HepG2 (cell line): ENCODE measurements around the gene GARIN5A. TPM values are rescaled to one million over a fixed set of nuclear protein-coding genes. Genes with fewer than 3 reads are reported as not detected.

Experiments used
- AKAP8 ChIP-seq: sonication (generic); formaldehyde crosslinking; IDR thresholded peaks from 2 replicates; pipeline ENCODE4 v1.5.1; 2020; ENCODE audit warnings: mild to moderate bottlenecking, missing genetic modification reagents
- CHD4 ChIP-seq: fragments of 200-600 bp; sonication (generic); IDR thresholded peaks from 2 replicates; pipeline ENCODE4 v1.7.0; 2017; ENCODE audit warnings: mild to moderate bottlenecking, low read length, borderline replicate concordance
- DZIP1 ChIP-seq: sonication (generic); formaldehyde crosslinking; IDR thresholded peaks from 2 replicates; pipeline ENCODE4 v1.5.0; 2020; ENCODE audit warnings: mild to moderate bottlenecking, missing genetic modification reagents
- IKZF1 ChIP-seq: fragments of 450-650 bp; IDR thresholded peaks from 2 replicates; pipeline ENCODE4 v1.7.1; 2016
- KLF13 ChIP-seq: sonication (generic); formaldehyde crosslinking; IDR thresholded peaks from 2 replicates; pipeline ENCODE4 v1.4.0; 2020; ENCODE audit warnings: mild to moderate bottlenecking, missing genetic modification reagents
- LCORL ChIP-seq, 2 experiments: fragments of 450-650 bp in 1 of 2; sonication (generic) in 1 of 2; formaldehyde crosslinking in 1 of 2; IDR thresholded peaks; 2 replicates each; pipeline versions ENCODE4 v1.5.0 to v1.6.1; 2017 to 2020; ENCODE audit warnings: antibody characterized with exemption in 1 of 2, missing genetic modification reagents in 1 of 2
- MYC ChIP-seq: sonication (generic); formaldehyde crosslinking; IDR thresholded peaks from 2 replicates; pipeline ENCODE4 v1.9.0; 2021; ENCODE audit warnings: missing genetic modification reagents, borderline replicate concordance
- TFAP4 ChIP-seq: sonication (generic); IDR thresholded peaks from 2 replicates; pipeline ENCODE4 v1.6.1; 2016; ENCODE audit warnings: low read depth, borderline replicate concordance
- WIZ ChIP-seq: sonication (generic); formaldehyde crosslinking; IDR thresholded peaks from 2 replicates; pipeline ENCODE4 v1.5.1; 2020; ENCODE audit warnings: mild to moderate bottlenecking, missing genetic modification reagents
- ZFP82 ChIP-seq: sonication (generic); formaldehyde crosslinking; IDR thresholded peaks from 2 replicates; pipeline ENCODE4 v1.5.1; 2020; ENCODE audit warnings: mild to moderate bottlenecking, missing genetic modification reagents, borderline replicate concordance
- ZFX ChIP-seq: sonication (generic); formaldehyde crosslinking; IDR thresholded peaks from 2 replicates; pipeline ENCODE4 v1.4.0; 2020; ENCODE audit warnings: mild to moderate bottlenecking, low read depth, missing genetic modification reagents, moderate library complexity
- ZFYVE20 ChIP-seq: sonication (generic); formaldehyde crosslinking; IDR thresholded peaks from 2 replicates; pipeline ENCODE4 v1.8.0; 2023; ENCODE audit warnings: low read depth, mild to moderate bottlenecking, moderate library complexity, missing genetic modification reagents, borderline replicate concordance
- ZNF205 ChIP-seq: IDR thresholded peaks from 2 replicates; pipeline ENCODE4 v1.6.1; 2018; ENCODE audit warnings: missing biosample characterization, missing genetic modification reagents
- ZNF24 ChIP-seq: fragments of 450-650 bp; IDR thresholded peaks from 2 replicates; pipeline ENCODE4 v1.6.1; 2017; ENCODE audit warnings: antibody characterized with exemption, mild to moderate bottlenecking
- ZNF703 ChIP-seq: sonication (generic); formaldehyde crosslinking; IDR thresholded peaks from 2 replicates; pipeline ENCODE4 v1.5.1; 2020; ENCODE audit warnings: missing genetic modification reagents, mild to moderate bottlenecking, moderate library complexity, borderline replicate concordance
- ZNF839 ChIP-seq: sonication (generic); formaldehyde crosslinking; IDR thresholded peaks from 2 replicates; pipeline ENCODE4 v1.4.0; 2020; ENCODE audit warnings: missing genetic modification reagents, mild to moderate bottlenecking, borderline replicate concordance
- polyA plus RNA-seq, 8 experiments: library from polyadenylated mRNA; depleted of rRNA in 3 of 8; stranded (reverse) in 7 of 8; unstranded in 1 of 8; fragments of >200 nt; fragmentation: Illumina TruSeq in 4 of 8; extraction: Trizol in 4 of 8; gene quantifications; 2 replicates each; pipeline versions ENCODE4 v1.2.1 to v1.2.3, GENCODE V29; 2011 to 2016; ENCODE audit warnings: low read depth in 4 of 8, missing spikeins in 1 of 8, mixed read lengths in 1 of 8; ENCODE audit not compliant: insufficient read depth in 1 of 8
- total RNA-seq, 5 experiments: library from RNA; depleted of rRNA; stranded (reverse); fragments of >200 nt; fragmentation: Illumina TruSeq; extraction: Trizol; gene quantifications; 2 replicates each; pipeline ENCODE4 v1.2.3, GENCODE V29; 2016; ENCODE audit warnings: low read depth in 1 of 5
- TF ChIP-seq, protein P1 (sequence below): sonication (generic); formaldehyde crosslinking; IDR thresholded peaks from 2 replicates; pipeline ENCODE4 v1.4.0; 2020; ENCODE audit warnings: mild to moderate bottlenecking, missing genetic modification reagents
- TF ChIP-seq, protein P2 (sequence below): IDR thresholded peaks from 2 replicates; pipeline ENCODE4 v1.6.1; 2016; ENCODE audit warnings: low read depth, borderline replicate concordance
- TF ChIP-seq, protein P3 (sequence below): IDR thresholded peaks from 2 replicates; pipeline ENCODE4 v1.6.1; 2012; ENCODE audit warnings: inconsistent platforms

The GARIN5A gene
- total and polyA plus RNA-seq, 2 of the 13 experiments (the other 11 are each of a cell fraction or from before 2014, with no cell fraction given): not detected

DNA sequence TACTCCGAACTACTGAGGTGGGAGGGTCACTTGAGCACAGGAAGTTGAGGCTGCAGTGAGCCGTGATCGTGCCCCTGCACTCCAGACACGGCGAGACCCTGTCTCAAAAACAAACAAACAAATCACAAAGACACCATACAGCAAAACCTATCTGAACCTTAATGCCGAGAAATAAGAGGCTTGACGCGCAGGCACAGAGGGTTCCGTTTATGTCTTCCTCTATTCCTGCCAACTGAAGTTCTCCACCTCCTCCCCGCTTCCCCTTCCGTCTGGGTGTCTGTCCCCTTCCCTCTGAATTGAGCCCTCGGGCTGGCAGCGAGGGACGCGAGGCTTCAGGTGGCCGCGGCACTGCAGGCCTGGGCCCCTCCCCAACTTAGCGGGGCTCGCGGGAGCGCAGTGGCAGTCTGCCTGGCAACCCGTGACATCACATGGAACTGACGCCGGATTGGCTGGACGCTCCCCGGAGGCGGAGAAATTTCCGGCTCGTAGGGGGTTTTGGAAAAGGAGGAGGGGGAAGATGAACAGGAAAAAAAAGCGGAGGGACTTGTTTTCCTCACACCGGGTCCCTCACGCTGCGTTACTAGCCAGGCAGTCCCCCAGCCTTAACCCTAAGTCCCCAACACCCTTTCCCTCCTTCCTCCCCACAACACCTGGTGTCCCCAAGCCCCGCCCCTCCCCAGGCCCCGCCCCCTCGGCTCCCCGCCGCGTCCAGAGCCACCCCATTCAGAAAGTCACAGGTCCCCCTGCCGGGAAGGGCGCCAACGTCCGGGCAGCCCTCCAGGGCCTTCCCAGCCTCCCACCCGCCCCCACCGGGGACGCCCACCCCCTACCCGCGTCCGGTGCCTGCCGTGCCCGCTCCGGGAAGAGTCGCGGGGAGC lies 45.1 kb downstream of the GARIN5A start (continued):
- no peak for TF ChIP-seq ZFYVE20 (CRISPR knock-in tag)
- TF ChIP-seq CHD4: no peak
- no peak for TF ChIP-seq DZIP1
- TF ChIP-seq TFAP4: peak; percentile 15; the same call in 1 of the 2 replicates
- TF ChIP-seq KLF13 (CRISPR knock-in tag): no peak
- TF ChIP-seq AKAP8 (CRISPR knock-in tag): no peak
- TF ChIP-seq, protein P1, sequence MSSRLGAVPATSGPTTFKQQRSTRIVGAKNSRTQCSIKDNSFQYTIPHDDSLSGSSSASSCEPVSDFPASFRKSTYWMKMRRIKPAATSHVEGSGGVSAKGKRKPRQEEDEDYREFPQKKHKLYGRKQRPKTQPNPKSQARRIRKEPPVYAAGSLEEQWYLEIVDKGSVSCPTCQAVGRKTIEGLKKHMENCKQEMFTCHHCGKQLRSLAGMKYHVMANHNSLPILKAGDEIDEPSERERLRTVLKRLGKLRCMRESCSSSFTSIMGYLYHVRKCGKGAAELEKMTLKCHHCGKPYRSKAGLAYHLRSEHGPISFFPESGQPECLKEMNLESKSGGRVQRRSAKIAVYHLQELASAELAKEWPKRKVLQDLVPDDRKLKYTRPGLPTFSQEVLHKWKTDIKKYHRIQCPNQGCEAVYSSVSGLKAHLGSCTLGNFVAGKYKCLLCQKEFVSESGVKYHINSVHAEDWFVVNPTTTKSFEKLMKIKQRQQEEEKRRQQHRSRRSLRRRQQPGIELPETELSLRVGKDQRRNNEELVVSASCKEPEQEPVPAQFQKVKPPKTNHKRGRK (CRISPR knock-in tag): no peak
- TF ChIP-seq WIZ (CRISPR knock-in tag): no peak
- 0 out of 2 replicates have a peak, but pooled peaks have one; percentile 31 for TF ChIP-seq MYC (CRISPR knock-in tag)
- TF ChIP-seq, protein P2, sequence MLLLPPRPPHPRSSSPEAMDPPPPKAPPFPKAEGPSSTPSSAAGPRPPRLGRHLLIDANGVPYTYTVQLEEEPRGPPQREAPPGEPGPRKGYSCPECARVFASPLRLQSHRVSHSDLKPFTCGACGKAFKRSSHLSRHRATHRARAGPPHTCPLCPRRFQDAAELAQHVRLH (CRISPR knock-in tag): no peak
- no peak for TF ChIP-seq ZFP82
- TF ChIP-seq ZNF703: no peak
- no peak for TF ChIP-seq ZNF24
- peak; percentile 91 for TF ChIP-seq ZFX
- peak; percentile 71; the same call in 1 of the 2 replicates for TF ChIP-seq ZNF839 (CRISPR knock-in tag)
- no peak for TF ChIP-seq LCORL (IDR thresholded peaks at IDR 0.05)
- TF ChIP-seq LCORL (CRISPR knock-in tag; IDR thresholded peaks at IDR 0.05): peak; percentile 54
- no peak for TF ChIP-seq ZNF205 (CRISPR knock-in tag)
- TF ChIP-seq IKZF1: no peak
- TF ChIP-seq, protein P3, sequence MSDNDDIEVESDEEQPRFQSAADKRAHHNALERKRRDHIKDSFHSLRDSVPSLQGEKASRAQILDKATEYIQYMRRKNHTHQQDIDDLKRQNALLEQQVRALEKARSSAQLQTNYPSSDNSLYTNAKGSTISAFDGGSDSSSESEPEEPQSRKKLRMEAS: peak; percentile 64
